Measurements from ENCODE around the gene WSB1. TPM values are rescaled to one million over a fixed set of nuclear protein-coding genes. Genes with fewer than 3 reads are reported as not detected.
A peak's percentile ranks its signal among the peaks of the same experiment; 100 is the strongest.
"Not testable (repeated sequence)": the region's sequence is repeated elsewhere in the genome, so short reads cannot be mapped to it uniquely, and the experiment has no call there.

WSB1 gene
- total RNA-seq, 1 donor from 2014 or later = 452 TPM

DNA sequence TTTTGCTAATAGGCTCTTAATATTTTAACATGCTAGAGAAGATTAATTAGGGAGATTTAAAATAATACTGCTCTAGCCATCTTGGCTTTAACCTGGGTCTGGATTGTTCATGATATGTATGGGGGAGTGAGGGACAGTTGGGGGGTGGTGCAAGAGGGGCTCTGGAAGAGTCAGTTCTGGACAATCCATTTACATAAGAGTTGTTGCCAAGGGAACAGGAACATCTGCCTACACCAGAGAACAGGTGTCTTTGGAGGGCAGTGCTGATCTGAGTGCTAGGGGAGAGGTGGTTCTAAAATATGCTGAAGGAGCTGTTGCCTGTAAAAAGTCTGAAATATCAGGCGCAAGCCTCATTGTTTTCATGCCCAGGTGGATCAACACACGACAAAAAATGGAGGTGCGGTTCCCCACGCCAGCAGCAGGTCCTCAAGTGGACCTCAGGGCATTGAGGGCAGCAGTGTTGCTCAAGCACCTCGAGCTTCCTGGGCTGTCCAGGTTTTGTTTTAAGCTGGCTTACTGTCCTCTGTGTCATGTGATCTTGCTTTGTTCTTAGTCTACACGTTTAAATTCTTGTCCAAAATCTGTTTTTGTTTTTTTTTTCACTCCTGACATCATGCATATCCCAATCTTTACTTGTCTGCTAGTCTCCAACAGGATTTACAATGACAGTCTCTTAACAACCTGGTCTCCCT is 25.4 kb upstream of the WSB1 start:
- DNase-seq (ENCODE audit: low spot score, unreplicated experiment) = no peak
- Mint-ChIP-seq H3K4me3 (ENCODE audit: low read depth) (no peak overlapping the region), H3K27ac (no peak overlapping the region), H3K9me3 (ENCODE audit: low read depth) (no peaks in the 10 kb centered on the region), H3K27me3 (no peaks in the 10 kb centered on the region), H3K4me1 (ENCODE audit: low read depth) (peaks cover 4% of the 10 kb centered on the region), H3K36me3 (ENCODE audit: insufficient read depth) (no peaks in the 10 kb centered on the region)
- TF ChIP-seq, protein P1, sequence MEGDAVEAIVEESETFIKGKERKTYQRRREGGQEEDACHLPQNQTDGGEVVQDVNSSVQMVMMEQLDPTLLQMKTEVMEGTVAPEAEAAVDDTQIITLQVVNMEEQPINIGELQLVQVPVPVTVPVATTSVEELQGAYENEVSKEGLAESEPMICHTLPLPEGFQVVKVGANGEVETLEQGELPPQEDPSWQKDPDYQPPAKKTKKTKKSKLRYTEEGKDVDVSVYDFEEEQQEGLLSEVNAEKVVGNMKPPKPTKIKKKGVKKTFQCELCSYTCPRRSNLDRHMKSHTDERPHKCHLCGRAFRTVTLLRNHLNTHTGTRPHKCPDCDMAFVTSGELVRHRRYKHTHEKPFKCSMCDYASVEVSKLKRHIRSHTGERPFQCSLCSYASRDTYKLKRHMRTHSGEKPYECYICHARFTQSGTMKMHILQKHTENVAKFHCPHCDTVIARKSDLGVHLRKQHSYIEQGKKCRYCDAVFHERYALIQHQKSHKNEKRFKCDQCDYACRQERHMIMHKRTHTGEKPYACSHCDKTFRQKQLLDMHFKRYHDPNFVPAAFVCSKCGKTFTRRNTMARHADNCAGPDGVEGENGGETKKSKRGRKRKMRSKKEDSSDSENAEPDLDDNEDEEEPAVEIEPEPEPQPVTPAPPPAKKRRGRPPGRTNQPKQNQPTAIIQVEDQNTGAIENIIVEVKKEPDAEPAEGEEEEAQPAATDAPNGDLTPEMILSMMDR (IDR thresholded peaks at IDR 0.05; ENCODE audit: unreplicated experiment) = no peak

DNA sequence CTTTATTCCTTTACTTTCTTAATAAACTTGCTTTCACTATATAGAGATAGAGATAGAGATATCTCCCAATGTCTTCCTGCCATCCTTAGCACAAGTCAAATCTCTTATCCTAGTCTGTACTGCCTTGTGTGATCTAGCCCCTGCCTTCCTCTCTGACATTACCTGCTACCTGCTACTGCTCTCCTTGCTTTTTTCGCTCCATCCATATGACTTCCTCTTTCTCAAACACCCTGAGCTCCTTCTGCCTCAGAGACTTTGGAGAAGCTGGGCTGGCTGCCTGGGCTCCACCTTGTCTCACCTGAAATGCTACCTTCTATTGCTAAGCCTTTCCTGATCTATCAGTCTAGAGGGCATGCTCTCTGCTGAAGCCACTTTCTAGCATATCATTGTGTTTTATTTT is 24.7 kb upstream of the WSB1 start:
- no peaks in the 10 kb centered on the region for H3K36me3 Mint-ChIP-seq (ENCODE audit: insufficient read depth)
- H3K9me3 Mint-ChIP-seq (ENCODE audit: low read depth) = no peaks in the 10 kb centered on the region
- H3K4me3 Mint-ChIP-seq (ENCODE audit: low read depth) = no peak overlapping the region
- no peaks in the 10 kb centered on the region for H3K27me3 Mint-ChIP-seq
- no peak overlapping the region for H3K27ac Mint-ChIP-seq
- peaks cover 4% of the 10 kb centered on the region for H3K4me1 Mint-ChIP-seq (ENCODE audit: low read depth)
- TF ChIP-seq, protein P1 (IDR thresholded peaks at IDR 0.05; ENCODE audit: unreplicated experiment) = no peak
- no peak for DNase-seq (ENCODE audit: low spot score, unreplicated experiment)

DNA sequence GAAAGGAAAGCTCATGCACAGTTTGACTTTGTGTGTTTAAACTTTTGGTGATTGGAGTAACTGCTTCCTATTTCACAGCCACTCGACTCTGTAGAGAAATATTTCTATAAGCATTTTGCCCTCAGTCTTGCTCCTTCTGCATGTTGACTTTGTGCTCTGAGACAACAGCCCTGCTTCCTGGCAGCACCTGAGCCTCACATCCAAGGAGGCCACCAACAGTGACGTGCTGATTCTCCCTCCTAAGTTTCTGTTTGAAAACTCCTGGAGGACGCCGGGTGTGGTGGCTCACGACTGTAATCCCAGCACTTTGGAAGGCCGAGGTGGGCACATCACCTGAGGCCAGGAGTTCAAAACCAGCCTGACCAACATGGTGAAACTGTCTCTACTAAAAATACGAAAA is 23.9 kb upstream of the WSB1 start:
- H3K9me3 Mint-ChIP-seq (ENCODE audit: low read depth) = no peaks in the 10 kb centered on the region
- no peak for DNase-seq (ENCODE audit: low spot score, unreplicated experiment)

DNA sequence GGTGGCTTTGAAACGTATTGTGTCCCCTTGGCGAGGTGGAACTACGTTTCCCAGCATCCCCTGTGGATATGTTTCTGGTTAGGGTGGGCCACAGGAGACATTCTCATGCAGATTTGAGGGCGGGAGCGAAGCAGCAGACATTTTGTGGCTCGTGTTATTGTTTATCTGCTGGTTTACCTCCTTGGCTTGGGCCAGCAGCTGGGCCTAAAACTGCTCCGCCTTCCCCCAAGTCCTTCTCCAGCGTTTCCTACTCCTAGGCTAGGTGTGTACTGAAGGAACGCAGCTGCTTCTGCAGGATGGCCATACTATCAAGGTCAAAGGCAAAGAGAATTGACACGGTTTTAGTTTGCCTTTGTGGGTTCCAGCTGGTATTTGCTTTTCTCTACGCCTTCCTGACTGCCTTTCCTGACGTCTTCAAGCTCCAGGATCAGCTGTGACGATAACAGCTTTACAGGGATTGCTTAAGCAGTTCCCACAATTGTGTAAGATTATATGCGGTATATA is 17.2 kb upstream of the WSB1 start:
- peak overlapping the region; percentile 62 for H3K4me3 Mint-ChIP-seq (ENCODE audit: low read depth)
- DNase-seq (ENCODE audit: low spot score, unreplicated experiment) = no peak
- H3K4me1 Mint-ChIP-seq (ENCODE audit: low read depth) = no peaks in the 10 kb centered on the region
- H3K9me3 Mint-ChIP-seq (ENCODE audit: low read depth) = no peaks in the 10 kb centered on the region
- TF ChIP-seq, protein P1 (IDR thresholded peaks at IDR 0.05; ENCODE audit: unreplicated experiment) = no peak
- peak overlapping the region; percentile 93 for H3K27ac Mint-ChIP-seq
- H3K27me3 Mint-ChIP-seq = no peaks in the 10 kb centered on the region
- H3K36me3 Mint-ChIP-seq (ENCODE audit: insufficient read depth) = no peaks in the 10 kb centered on the region

More for the DNA sequence above, 23.9 kb upstream of the WSB1 start:
- Mint-ChIP-seq H3K4me1 (ENCODE audit: low read depth) (peaks cover 2% of the 10 kb centered on the region), H3K4me3 (ENCODE audit: low read depth) (no peak overlapping the region), H3K27ac (no peak overlapping the region), H3K36me3 (ENCODE audit: insufficient read depth) (no peaks in the 10 kb centered on the region), H3K27me3 (no peaks in the 10 kb centered on the region)
- TF ChIP-seq, protein P1 (IDR thresholded peaks at IDR 0.05; ENCODE audit: unreplicated experiment) = no peak

DNA sequence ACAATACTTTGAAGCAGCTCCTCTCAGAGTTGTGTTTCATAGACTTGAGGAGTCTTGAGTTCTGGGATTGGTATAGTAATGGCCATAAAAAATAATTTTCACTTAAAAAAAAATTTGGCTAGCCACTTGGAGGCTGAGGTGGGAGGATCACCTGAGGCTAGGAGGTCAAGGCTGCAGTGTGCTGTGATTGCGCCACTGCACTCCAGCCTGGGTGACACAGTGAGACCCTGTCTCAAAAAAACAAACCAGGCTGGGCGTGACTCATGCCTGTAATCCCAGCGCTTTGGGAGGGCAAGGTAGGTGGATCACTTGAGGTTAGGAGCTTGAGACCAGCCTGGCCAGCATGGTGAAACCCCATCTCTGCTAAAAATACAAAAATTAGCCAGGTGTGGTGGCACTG is 14.8 kb upstream of the WSB1 start:
- H3K36me3 Mint-ChIP-seq (ENCODE audit: insufficient read depth); H3K27me3 Mint-ChIP-seq; DNase-seq (ENCODE audit: low spot score, unreplicated experiment); H3K4me1 Mint-ChIP-seq (ENCODE audit: low read depth); H3K4me3 Mint-ChIP-seq (ENCODE audit: low read depth); H3K9me3 Mint-ChIP-seq (ENCODE audit: low read depth); H3K27ac Mint-ChIP-seq: not testable (repeated sequence)

DNA sequence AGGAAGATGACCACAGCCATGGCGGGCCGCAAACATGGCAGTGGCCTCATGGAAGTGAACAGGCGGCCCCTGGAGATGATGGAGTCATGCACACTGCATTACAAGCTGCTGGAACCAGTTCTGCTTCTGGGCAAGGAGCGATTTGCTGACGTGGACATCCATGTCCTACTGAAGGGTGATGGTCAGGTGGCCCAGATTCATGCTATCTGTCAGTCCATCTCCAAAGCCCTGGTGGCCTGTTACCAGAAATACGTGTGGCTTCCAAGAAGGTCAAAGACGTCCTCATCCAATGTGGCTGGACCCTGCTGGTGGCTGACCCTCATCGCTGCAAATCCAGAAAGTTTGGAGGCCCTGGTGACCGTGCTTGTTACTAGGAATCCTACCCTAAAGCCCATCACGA is 13.4 kb upstream of the WSB1 start:
- no peak overlapping the region for H3K4me3 Mint-ChIP-seq (ENCODE audit: low read depth)
- no peaks in the 10 kb centered on the region for H3K36me3 Mint-ChIP-seq (ENCODE audit: insufficient read depth)
- TF ChIP-seq, protein P1 (IDR thresholded peaks at IDR 0.05; ENCODE audit: unreplicated experiment) = no peak
- H3K9me3 Mint-ChIP-seq (ENCODE audit: low read depth) = no peaks in the 10 kb centered on the region
- H3K4me1 Mint-ChIP-seq (ENCODE audit: low read depth) = peaks cover 2% of the 10 kb centered on the region
- DNase-seq (ENCODE audit: low spot score, unreplicated experiment) = no peak
- H3K27me3 Mint-ChIP-seq = no peaks in the 10 kb centered on the region
- no peak overlapping the region for H3K27ac Mint-ChIP-seq

Data from progenitor cell of endocrine pancreas (in vitro differentiated cells).